H9 (cell line): Measurements from ENCODE around the gene SIK2. TPM values are rescaled to one million over a fixed set of nuclear protein-coding genes. Genes with fewer than 3 reads are reported as not detected.

Experiments
- DNase-seq: peaks from one replicate; pipeline ENCODE4 v3.0.0-alpha.2; 2017
- H2AFZ ChIP-seq: one replicate; pipeline ENCODE4 v1.6.1; 2013; ENCODE audit warnings: mild to moderate bottlenecking, low read length, control low read depth, moderate library complexity
- H2AK5ac ChIP-seq: 2 replicates; pipeline ENCODE4 v1.6.1; 2013; ENCODE audit warnings: low read length, control low read depth, mixed read lengths; ENCODE audit not compliant: insufficient read length
- H2BK120ac ChIP-seq: one replicate; pipeline ENCODE4 v1.6.1; 2013; ENCODE audit warnings: low read depth, mild to moderate bottlenecking, low read length, control low read depth, inconsistent platforms; ENCODE audit not compliant: poor library complexity, severe bottlenecking
- H2BK12ac ChIP-seq: 2 replicates; pipeline ENCODE4 v1.6.1; 2013; ENCODE audit warnings: low read length, control low read depth, mixed read lengths, low read depth; ENCODE audit not compliant: insufficient read length
- H2BK15ac ChIP-seq: 2 replicates; pipeline ENCODE4 v1.6.1; 2013; ENCODE audit warnings: low read depth, low read length, control low read depth
- H2BK20ac ChIP-seq: one replicate; pipeline ENCODE4 v1.6.1; 2013; ENCODE audit warnings: low read depth, mild to moderate bottlenecking, low read length, control low read depth, inconsistent platforms; ENCODE audit not compliant: poor library complexity, severe bottlenecking
- H2BK5ac ChIP-seq: 2 replicates; pipeline ENCODE4 v1.6.1; 2013; ENCODE audit warnings: low read length, control low read depth, mixed read lengths; ENCODE audit not compliant: insufficient read length
- H3K14ac ChIP-seq: 2 replicates; pipeline ENCODE4 v1.6.1; 2013; ENCODE audit warnings: low read length, control low read depth; ENCODE audit not compliant: insufficient read depth
- H3K18ac ChIP-seq: 2 replicates; pipeline ENCODE4 v1.6.1; 2013; ENCODE audit warnings: low read depth, mild to moderate bottlenecking, mixed read lengths, low read length, control low read depth; ENCODE audit not compliant: insufficient read length
- H3K23ac ChIP-seq: 2 replicates; pipeline ENCODE4 v1.6.1; 2013; ENCODE audit warnings: low read length, control low read depth, mixed read lengths, low read depth; ENCODE audit not compliant: insufficient read length
- H3K23me2 ChIP-seq: 2 replicates; pipeline ENCODE4 v1.6.1; 2013; ENCODE audit warnings: low read depth, mild to moderate bottlenecking, mixed read lengths, low read length, control low read depth; ENCODE audit not compliant: insufficient read length, poor library complexity, severe bottlenecking
- H3K27ac ChIP-seq: 2 replicates; pipeline ENCODE4 v1.5.1; 2013; ENCODE audit warnings: low read length, control low read depth, mixed read lengths, low read depth; ENCODE audit not compliant: insufficient read length
- H3K27me3 ChIP-seq: 2 replicates; pipeline ENCODE4 v1.6.1; 2013; ENCODE audit warnings: low read length, control low read depth, inconsistent platforms; ENCODE audit not compliant: insufficient read depth
- H3K4ac ChIP-seq: 2 replicates; pipeline ENCODE4 v1.6.1; 2013; ENCODE audit warnings: low read depth, mild to moderate bottlenecking, control low read depth, inconsistent platforms, low read length, moderate library complexity
- H3K4me1 ChIP-seq: 2 replicates; pipeline ENCODE4 v1.6.1; 2013; ENCODE audit warnings: low read length, control low read depth, inconsistent platforms; ENCODE audit not compliant: insufficient read depth
- H3K4me2 ChIP-seq: 2 replicates; pipeline ENCODE4 v1.6.1; 2013; ENCODE audit warnings: low read length, control low read depth, mixed read lengths; ENCODE audit not compliant: insufficient read length, insufficient read depth
- H3K56ac ChIP-seq: 2 replicates; pipeline ENCODE4 v1.6.1; 2013; ENCODE audit warnings: low read depth, mild to moderate bottlenecking, mixed read lengths, low read length, control low read depth; ENCODE audit not compliant: insufficient read length
- H3K79me1 ChIP-seq: 2 replicates; pipeline ENCODE4 v1.6.1; 2013; ENCODE audit warnings: low read depth, mild to moderate bottlenecking, moderate library complexity, low read length, control low read depth, inconsistent platforms; ENCODE audit not compliant: insufficient read depth, poor library complexity, severe bottlenecking
- H3K79me2 ChIP-seq: 2 replicates; pipeline ENCODE4 v1.6.1; 2013; ENCODE audit warnings: low read length, control low read depth, inconsistent platforms; ENCODE audit not compliant: insufficient read depth
- H3K9ac ChIP-seq: 2 replicates; pipeline ENCODE4 v1.6.1; 2013; ENCODE audit warnings: low read length, control low read depth, mixed read lengths; ENCODE audit not compliant: insufficient read length; ENCODE audit errors: extremely low read depth
- H3K9me3 ChIP-seq: one replicate; pipeline ENCODE4 v1.6.1; 2013; ENCODE audit warnings: low read depth, low read length, inconsistent platforms; ENCODE audit not compliant: control insufficient read depth
- H3T11ph ChIP-seq: one replicate; pipeline ENCODE4 v1.6.1; 2013; ENCODE audit warnings: mild to moderate bottlenecking, low read length, control low read depth, inconsistent platforms
- H4K20me1 ChIP-seq: one replicate; pipeline ENCODE4 v1.6.1; 2013; ENCODE audit not compliant: control insufficient read depth, insufficient read length, insufficient read depth
- H4K5ac ChIP-seq: 2 replicates; pipeline ENCODE4 v1.6.1; 2013; ENCODE audit warnings: low read depth, mild to moderate bottlenecking, mixed read lengths, low read length, control low read depth; ENCODE audit not compliant: insufficient read length
- H4K8ac ChIP-seq: replicated peaks from 2 replicates; pipeline ENCODE4 v1.6.1; 2013; ENCODE audit warnings: low read length, control low read depth, mixed read lengths, low read depth; ENCODE audit not compliant: insufficient read length
- H4K91ac ChIP-seq: 2 replicates; pipeline ENCODE4 v1.6.1; 2013; ENCODE audit warnings: low read depth, mild to moderate bottlenecking, moderate library complexity, mixed read lengths, low read length, control low read depth; ENCODE audit not compliant: insufficient read length
- H3K27ac Mint-ChIP-seq, 3 experiments: 2 replicates in 2 of 3; 3 replicates in 1 of 3; pipeline ENCODE4 v1.8.0; 2020 to 2021; ENCODE audit warnings: mixed read lengths in 3 of 3, mild to moderate bottlenecking in 1 of 3, moderate library complexity in 1 of 3
- H3K27me3 Mint-ChIP-seq: 2 replicates; pipeline ENCODE4 v1.8.0; 2021; ENCODE audit warnings: low read depth, mild to moderate bottlenecking, moderate library complexity, mixed read lengths
- H3K36me3 Mint-ChIP-seq, 3 experiments: 2 replicates in 2 of 3; 3 replicates in 1 of 3; pipeline ENCODE4 v1.8.0; 2020 to 2021; ENCODE audit warnings: low read depth in 3 of 3, mixed read lengths in 3 of 3; ENCODE audit not compliant: insufficient read depth in 1 of 3
- H3K4me1 Mint-ChIP-seq, 2 experiments: 2 replicates each; pipeline ENCODE4 v1.8.0; 2020; ENCODE audit warnings: mixed read lengths in 2 of 2
- H3K4me3 Mint-ChIP-seq, 2 experiments: 2 replicates in 1 of 2; 3 replicates in 1 of 2; pipeline ENCODE4 v1.8.0; 2020 to 2021; ENCODE audit warnings: mild to moderate bottlenecking in 2 of 2, mixed read lengths in 2 of 2, moderate library complexity in 1 of 2
- H3K9me3 Mint-ChIP-seq, 2 experiments: 2 replicates in 1 of 2; 3 replicates in 1 of 2; pipeline ENCODE4 v1.8.0; 2020; ENCODE audit warnings: mild to moderate bottlenecking in 2 of 2, mixed read lengths in 2 of 2, moderate library complexity in 1 of 2
- WGBS: extraction: QIAGEN DNeasy Blood & Tissue Kit; methylation state at CpG from one replicate; pipeline ENCODE4 v1.1.7; 2013; ENCODE audit warnings: missing lambda C conversion rate, low lambda C conversion rate, mixed read lengths; ENCODE audit not compliant: insufficient read length; ENCODE audit errors: extremely low coverage; 5-methylcytosine and 5-hydroxymethylcytosine counted together
- total RNA-seq: library from RNA; stranded (reverse); gene quantifications from 2 replicates; pipeline ENCODE4 v1.2.1, GENCODE V29; 2021
- TF ChIP-seq, protein P1 (sequence below): fragments of 200-600 bp; sonication (generic); conservative IDR thresholded peaks from 3 replicates; pipeline ENCODE4 v1.8.0; 2021; ENCODE audit warnings: antibody characterized with exemption, mild to moderate bottlenecking

Gene SIK2
- total RNA-seq, 1 experiment from 2014 or later, result 7.5 TPM

DNA sequence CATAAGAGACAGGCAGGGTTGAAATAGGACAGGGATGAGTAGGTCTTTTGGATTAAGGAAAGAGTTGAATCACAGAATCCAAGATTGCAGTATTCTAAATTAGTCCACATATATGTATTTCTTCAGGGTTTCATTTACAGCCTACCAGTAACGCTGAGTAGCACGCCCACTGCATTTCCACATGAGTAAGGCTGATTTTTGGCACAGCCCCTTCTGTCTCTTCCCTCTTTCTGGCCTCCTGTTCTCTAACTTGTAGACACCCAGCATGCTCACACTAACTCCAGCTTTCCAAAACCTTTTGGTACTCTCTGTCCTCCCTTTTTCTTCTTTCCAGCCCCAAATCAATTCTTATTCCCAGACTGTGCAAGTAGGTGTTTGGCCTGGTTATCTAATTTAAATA, 3.7 kb upstream of the SIK2 start:
- H2BK20ac ChIP-seq, result no peak overlapping the region
- H3K27me3 ChIP-seq, result peaks cover 4% of the 10 kb centered on the region; the same call in 1 of the 2 replicates
- peaks cover 11% of the 10 kb centered on the region for H3K23me2 ChIP-seq
- H3K56ac ChIP-seq, result no peak overlapping the region
- DNase-seq, result no peak
- H4K20me1 ChIP-seq, result no peaks in the 10 kb centered on the region
- no peak overlapping the region for H2BK12ac ChIP-seq
- no peak overlapping the region for H2BK5ac ChIP-seq
- no peak overlapping the region for H3K9ac ChIP-seq
- no peak overlapping the region for H2AK5ac ChIP-seq
- no peak overlapping the region for H4K91ac ChIP-seq
- H3K27ac ChIP-seq, result no peak overlapping the region
- H3K4me1 Mint-ChIP-seq, result peaks cover 11 to 17% of the 10 kb centered on the region in 2 experiments
- no peak overlapping the region for H4K8ac ChIP-seq
- no peak overlapping the region for H3K14ac ChIP-seq
- no peak overlapping the region for H3K23ac ChIP-seq
- H3K4me3 Mint-ChIP-seq, result no peak overlapping the region
- no peaks in the 10 kb centered on the region for H3K9me3 ChIP-seq
- no peak overlapping the region for H2BK120ac ChIP-seq
- no peak overlapping the region for H3K18ac ChIP-seq
- H3K36me3 Mint-ChIP-seq, result no peaks in the 10 kb centered on the region; a peak in 1 of 7 replicates
- H3K27ac Mint-ChIP-seq, result peak overlapping the region in 1 of 3 experiments; percentile 12; a peak in 1 of 7 replicates
- H3T11ph ChIP-seq, result no peak overlapping the region
- peaks cover 3% of the 10 kb centered on the region; the same call in 1 of the 2 replicates for H3K4me1 ChIP-seq
- H3K79me2 ChIP-seq, result no peaks in the 10 kb centered on the region
- H3K27me3 Mint-ChIP-seq, result peaks cover 26% of the 10 kb centered on the region
- H3K4me2 ChIP-seq, result no peak overlapping the region
- H3K9me3 Mint-ChIP-seq, result no peaks in the 10 kb centered on the region; a peak in 1 of 5 replicates
- H3K79me1 ChIP-seq, result no peaks in the 10 kb centered on the region
- H3K4ac ChIP-seq, result no peak overlapping the region
- WGBS, result no CpG with 5 or more reads among the region's 2 CpGs
- TF ChIP-seq, protein P1, sequence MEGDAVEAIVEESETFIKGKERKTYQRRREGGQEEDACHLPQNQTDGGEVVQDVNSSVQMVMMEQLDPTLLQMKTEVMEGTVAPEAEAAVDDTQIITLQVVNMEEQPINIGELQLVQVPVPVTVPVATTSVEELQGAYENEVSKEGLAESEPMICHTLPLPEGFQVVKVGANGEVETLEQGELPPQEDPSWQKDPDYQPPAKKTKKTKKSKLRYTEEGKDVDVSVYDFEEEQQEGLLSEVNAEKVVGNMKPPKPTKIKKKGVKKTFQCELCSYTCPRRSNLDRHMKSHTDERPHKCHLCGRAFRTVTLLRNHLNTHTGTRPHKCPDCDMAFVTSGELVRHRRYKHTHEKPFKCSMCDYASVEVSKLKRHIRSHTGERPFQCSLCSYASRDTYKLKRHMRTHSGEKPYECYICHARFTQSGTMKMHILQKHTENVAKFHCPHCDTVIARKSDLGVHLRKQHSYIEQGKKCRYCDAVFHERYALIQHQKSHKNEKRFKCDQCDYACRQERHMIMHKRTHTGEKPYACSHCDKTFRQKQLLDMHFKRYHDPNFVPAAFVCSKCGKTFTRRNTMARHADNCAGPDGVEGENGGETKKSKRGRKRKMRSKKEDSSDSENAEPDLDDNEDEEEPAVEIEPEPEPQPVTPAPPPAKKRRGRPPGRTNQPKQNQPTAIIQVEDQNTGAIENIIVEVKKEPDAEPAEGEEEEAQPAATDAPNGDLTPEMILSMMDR, result no peak
- H2BK15ac ChIP-seq, result no peak overlapping the region
- no peak overlapping the region for H4K5ac ChIP-seq
- H2AFZ ChIP-seq, result no peak overlapping the region
